GM23338 (cell line): ENCODE measurements around the gene RPS2. TPM values are rescaled to one million over a fixed set of nuclear protein-coding genes. Genes with fewer than 3 reads are reported as not detected.

Source experiments
- CTCF ChIP-seq, 2 experiments: fragments of 200-600 bp in 1 of 2; sonication (generic) in 1 of 2; conservative IDR thresholded peaks; 2 replicates each; pipeline versions ENCODE4 v1.5.1 to v1.6.1; 2016 to 2017; ENCODE audit warnings: antibody characterized with exemption in 2 of 2, low read depth in 2 of 2, mild to moderate bottlenecking in 2 of 2, moderate library complexity in 1 of 2
- JUNB ChIP-seq: IDR thresholded peaks from one replicate; pipeline ENCODE4 v1.6.1; 2016; ENCODE audit warnings: antibody characterized with exemption; ENCODE audit not compliant: unreplicated experiment
- POLR2AphosphoS5 ChIP-seq: IDR thresholded peaks from 2 replicates; pipeline ENCODE4 v1.6.1; 2016; ENCODE audit warnings: antibody characterized with exemption, low read depth
- ZNF331 ChIP-seq: fragments of 250-450 bp; sonication (Bioruptor Pico); IDR thresholded peaks from 2 replicates; pipeline ENCODE4 v1.5.0; 2020; ENCODE audit warnings: low read depth, mild to moderate bottlenecking, moderate library complexity
- polyA plus RNA-seq: library from polyadenylated mRNA; unstranded; fragments of >200 nt; fragmentation: Nextera tagmentation; extraction: Ambion mirVana; gene quantifications from 2 replicates; pipeline ENCODE4 v1.2.1, GENCODE V29; 2016
- total RNA-seq: library from RNA; depleted of rRNA; stranded (reverse); fragments of >200 nt; shearing (Covaris generic); gene quantifications from 2 replicates; pipeline ENCODE4 v1.2.3, GENCODE V29; 2014
- TF ChIP-seq, protein P1 (sequence below): fragments of 250-450 bp; sonication (Bioruptor Pico); IDR thresholded peaks from 2 replicates; pipeline ENCODE4 v1.5.0; 2020; ENCODE audit warnings: mild to moderate bottlenecking, moderate library complexity
- TF ChIP-seq, protein P2 (sequence below): IDR thresholded peaks from 2 replicates; pipeline ENCODE4 v1.6.1; 2016; ENCODE audit warnings: antibody characterized with exemption

The RPS2 gene
- total and polyA plus RNA-seq, 2 experiments from 2014 or later, result 3,786 to 3,992 TPM

GRCh38 chr16:2007081-2007836 lies 42.6 kb upstream of the RPS2 start (continued):
- TF ChIP-seq, protein P1, sequence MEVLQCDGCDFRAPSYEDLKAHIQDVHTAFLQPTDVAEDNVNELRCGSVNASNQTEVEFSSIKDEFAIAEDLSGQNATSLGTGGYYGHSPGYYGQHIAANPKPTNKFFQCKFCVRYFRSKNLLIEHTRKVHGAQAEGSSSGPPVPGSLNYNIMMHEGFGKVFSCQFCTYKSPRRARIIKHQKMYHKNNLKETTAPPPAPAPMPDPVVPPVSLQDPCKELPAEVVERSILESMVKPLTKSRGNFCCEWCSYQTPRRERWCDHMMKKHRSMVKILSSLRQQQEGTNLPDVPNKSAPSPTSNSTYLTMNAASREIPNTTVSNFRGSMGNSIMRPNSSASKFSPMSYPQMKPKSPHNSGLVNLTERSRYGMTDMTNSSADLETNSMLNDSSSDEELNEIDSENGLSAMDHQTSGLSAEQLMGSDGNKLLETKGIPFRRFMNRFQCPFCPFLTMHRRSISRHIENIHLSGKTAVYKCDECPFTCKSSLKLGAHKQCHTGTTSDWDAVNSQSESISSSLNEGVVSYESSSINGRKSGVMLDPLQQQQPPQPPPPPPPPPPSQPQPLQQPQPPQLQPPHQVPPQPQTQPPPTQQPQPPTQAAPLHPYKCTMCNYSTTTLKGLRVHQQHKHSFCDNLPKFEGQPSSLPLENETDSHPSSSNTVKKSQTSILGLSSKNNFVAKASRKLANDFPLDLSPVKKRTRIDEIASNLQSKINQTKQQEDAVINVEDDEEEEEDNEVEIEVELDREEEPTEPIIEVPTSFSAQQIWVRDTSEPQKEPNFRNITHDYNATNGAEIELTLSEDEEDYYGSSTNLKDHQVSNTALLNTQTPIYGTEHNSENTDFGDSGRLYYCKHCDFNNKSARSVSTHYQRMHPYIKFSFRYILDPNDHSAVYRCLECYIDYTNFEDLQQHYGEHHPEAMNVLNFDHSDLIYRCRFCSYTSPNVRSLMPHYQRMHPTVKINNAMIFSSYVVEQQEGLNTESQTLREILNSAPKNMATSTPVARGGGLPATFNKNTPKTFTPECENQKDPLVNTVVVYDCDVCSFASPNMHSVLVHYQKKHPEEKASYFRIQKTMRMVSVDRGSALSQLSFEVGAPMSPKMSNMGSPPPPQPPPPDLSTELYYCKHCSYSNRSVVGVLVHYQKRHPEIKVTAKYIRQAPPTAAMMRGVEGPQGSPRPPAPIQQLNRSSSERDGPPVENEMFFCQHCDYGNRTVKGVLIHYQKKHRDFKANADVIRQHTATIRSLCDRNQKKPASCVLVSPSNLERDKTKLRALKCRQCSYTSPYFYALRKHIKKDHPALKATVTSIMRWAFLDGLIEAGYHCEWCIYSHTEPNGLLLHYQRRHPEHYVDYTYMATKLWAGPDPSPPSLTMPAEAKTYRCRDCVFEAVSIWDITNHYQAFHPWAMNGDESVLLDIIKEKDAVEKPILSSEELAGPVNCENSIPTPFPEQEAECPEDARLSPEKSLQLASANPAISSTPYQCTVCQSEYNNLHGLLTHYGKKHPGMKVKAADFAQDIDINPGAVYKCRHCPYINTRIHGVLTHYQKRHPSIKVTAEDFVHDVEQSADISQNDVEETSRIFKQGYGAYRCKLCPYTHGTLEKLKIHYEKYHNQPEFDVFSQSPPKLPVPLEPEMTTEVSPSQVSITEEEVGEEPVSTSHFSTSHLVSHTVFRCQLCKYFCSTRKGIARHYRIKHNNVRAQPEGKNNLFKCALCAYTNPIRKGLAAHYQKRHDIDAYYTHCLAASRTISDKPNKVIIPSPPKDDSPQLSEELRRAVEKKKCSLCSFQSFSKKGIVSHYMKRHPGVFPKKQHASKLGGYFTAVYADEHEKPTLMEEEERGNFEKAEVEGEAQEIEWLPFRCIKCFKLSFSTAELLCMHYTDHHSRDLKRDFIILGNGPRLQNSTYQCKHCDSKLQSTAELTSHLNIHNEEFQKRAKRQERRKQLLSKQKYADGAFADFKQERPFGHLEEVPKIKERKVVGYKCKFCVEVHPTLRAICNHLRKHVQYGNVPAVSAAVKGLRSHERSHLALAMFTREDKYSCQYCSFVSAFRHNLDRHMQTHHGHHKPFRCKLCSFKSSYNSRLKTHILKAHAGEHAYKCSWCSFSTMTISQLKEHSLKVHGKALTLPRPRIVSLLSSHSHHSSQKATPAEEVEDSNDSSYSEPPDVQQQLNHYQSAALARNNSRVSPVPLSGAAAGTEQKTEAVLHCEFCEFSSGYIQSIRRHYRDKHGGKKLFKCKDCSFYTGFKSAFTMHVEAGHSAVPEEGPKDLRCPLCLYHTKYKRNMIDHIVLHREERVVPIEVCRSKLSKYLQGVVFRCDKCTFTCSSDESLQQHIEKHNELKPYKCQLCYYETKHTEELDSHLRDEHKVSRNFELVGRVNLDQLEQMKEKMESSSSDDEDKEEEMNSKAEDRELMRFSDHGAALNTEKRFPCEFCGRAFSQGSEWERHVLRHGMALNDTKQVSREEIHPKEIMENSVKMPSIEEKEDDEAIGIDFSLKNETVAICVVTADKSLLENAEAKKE (CRISPR knock-in tag), result no peak
- TF ChIP-seq ZNF331 (CRISPR knock-in tag), result no peak
- TF ChIP-seq CTCF (conservative IDR thresholded peaks at IDR 0.05; ENCODE audit: low read depth in 2 of 2), result no peak
- TF ChIP-seq, protein P2, sequence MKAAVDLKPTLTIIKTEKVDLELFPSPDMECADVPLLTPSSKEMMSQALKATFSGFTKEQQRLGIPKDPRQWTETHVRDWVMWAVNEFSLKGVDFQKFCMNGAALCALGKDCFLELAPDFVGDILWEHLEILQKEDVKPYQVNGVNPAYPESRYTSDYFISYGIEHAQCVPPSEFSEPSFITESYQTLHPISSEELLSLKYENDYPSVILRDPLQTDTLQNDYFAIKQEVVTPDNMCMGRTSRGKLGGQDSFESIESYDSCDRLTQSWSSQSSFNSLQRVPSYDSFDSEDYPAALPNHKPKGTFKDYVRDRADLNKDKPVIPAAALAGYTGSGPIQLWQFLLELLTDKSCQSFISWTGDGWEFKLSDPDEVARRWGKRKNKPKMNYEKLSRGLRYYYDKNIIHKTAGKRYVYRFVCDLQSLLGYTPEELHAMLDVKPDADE, result no peak
- no peak for TF ChIP-seq JUNB
- TF ChIP-seq POLR2AphosphoS5, result no peak
